ENCODE results near the gene TUBB4B.

DNA sequence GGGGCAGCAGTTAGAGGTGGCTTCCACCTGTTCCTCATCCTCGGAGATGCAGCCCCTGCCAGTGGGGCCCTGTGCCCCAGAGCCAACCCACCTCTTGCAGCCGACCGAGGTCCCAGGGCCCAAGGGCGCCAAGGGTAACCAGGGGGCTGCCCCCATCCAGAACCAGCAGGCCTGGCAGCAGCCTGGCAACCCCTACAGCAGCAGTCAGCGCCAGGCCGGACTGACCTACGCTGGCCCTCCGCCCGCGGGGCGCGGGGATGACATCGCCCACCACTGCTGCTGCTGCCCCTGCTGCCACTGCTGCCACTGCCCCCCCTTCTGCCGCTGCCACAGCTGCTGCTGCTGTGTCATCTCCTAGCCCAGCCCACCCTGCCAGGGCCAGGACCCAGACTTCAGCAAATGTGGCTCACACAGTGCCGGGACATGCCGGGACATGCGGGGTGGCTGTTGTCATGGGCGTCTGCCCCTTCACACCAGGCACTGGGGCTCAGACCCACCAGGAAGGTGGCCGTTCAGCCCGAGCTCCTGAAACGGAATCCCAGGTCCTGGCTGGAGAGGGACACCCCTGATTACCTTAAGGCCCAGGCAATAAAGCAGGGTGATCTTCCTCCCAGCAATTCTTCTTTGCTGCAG is 15.3 kb upstream of the TUBB4B start:
- TF ChIP-seq, protein P1, sequence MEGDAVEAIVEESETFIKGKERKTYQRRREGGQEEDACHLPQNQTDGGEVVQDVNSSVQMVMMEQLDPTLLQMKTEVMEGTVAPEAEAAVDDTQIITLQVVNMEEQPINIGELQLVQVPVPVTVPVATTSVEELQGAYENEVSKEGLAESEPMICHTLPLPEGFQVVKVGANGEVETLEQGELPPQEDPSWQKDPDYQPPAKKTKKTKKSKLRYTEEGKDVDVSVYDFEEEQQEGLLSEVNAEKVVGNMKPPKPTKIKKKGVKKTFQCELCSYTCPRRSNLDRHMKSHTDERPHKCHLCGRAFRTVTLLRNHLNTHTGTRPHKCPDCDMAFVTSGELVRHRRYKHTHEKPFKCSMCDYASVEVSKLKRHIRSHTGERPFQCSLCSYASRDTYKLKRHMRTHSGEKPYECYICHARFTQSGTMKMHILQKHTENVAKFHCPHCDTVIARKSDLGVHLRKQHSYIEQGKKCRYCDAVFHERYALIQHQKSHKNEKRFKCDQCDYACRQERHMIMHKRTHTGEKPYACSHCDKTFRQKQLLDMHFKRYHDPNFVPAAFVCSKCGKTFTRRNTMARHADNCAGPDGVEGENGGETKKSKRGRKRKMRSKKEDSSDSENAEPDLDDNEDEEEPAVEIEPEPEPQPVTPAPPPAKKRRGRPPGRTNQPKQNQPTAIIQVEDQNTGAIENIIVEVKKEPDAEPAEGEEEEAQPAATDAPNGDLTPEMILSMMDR (IDR thresholded peaks at IDR 0.05): no peak
- no peak for TF ChIP-seq POLR2A (IDR thresholded peaks at IDR 0.05)
